OCI-LY3 (cell line): Measurements from ENCODE around the gene ANKLE1.

ENCODE experiments used
- EZH2phosphoT487 ChIP-seq: fragments of 200-600 bp; shearing (Covaris generic); IDR thresholded peaks from 2 replicates; pipeline ENCODE4 v1.6.1; 2018; ENCODE audit warnings: antibody characterized with exemption, mixed run types, low read depth
- TF ChIP-seq, protein P1 (sequence below): fragments of 200-600, 300-600 bp; sonication (generic); IDR thresholded peaks from 2 replicates; pipeline ENCODE4 v1.5.1; 2014; ENCODE audit warnings: antibody characterized with exemption, low read length, low read depth

- TF ChIP-seq, protein P1, sequence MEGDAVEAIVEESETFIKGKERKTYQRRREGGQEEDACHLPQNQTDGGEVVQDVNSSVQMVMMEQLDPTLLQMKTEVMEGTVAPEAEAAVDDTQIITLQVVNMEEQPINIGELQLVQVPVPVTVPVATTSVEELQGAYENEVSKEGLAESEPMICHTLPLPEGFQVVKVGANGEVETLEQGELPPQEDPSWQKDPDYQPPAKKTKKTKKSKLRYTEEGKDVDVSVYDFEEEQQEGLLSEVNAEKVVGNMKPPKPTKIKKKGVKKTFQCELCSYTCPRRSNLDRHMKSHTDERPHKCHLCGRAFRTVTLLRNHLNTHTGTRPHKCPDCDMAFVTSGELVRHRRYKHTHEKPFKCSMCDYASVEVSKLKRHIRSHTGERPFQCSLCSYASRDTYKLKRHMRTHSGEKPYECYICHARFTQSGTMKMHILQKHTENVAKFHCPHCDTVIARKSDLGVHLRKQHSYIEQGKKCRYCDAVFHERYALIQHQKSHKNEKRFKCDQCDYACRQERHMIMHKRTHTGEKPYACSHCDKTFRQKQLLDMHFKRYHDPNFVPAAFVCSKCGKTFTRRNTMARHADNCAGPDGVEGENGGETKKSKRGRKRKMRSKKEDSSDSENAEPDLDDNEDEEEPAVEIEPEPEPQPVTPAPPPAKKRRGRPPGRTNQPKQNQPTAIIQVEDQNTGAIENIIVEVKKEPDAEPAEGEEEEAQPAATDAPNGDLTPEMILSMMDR = peak; percentile 78
- no peak for TF ChIP-seq EZH2phosphoT487
Measured at GRCh38 chr19:17292301-17293074, 10.8 kb downstream of the ANKLE1 start.
